ENCODE results near the gene MFSD1. TPM values are rescaled to one million over a fixed set of nuclear protein-coding genes. Genes with fewer than 3 reads are reported as not detected.

Gene MFSD1
- total RNA-seq, 2 experiments from 2014 or later, result 26.0 to 27.3 TPM

DNA sequence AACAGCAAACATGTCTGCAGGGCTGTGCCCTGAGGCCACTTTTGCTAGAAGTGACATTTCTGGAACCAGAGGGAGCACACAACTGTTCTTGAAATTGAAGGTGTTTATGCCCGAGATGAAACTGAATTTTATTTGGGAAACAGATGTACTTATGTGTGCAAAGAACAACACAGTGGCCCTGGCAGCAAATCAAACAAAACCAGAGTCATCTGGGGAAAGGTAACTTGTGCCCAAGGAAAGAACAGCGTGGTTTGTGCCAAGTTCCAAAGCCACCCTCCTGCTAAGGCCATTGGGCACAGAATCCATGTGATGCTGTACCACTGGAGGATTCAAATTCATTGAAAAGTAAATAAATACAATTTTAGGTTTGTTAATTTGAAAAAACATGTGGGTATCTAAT is 38.4 kb upstream of the MFSD1 start:
- no peak for DNase-seq (ENCODE audit: low spot score)
- Histone ChIP-seq H2AFZ (ENCODE audit: low read length) (no peak overlapping the region), H3K9me3 (ENCODE audit: low read length) (no peaks in the 10 kb centered on the region), H3K4me2 (ENCODE audit: low read length) (no peak overlapping the region), H3K36me3 (ENCODE audit: insufficient read depth, low read length) (no peaks in the 10 kb centered on the region), H3K4me1 (ENCODE audit: insufficient read depth, low read length, poor library complexity, severe bottlenecking) (no peaks in the 10 kb centered on the region), H3K79me2 (ENCODE audit: insufficient read depth, low read depth, low read length) (no peaks in the 10 kb centered on the region), H4K20me1 (ENCODE audit: insufficient read depth, low read length) (no peaks in the 10 kb centered on the region), H3K9me2 (ENCODE audit: insufficient read depth, low read length) (no peaks in the 10 kb centered on the region), H3K27ac (ENCODE audit: low read depth, low read length, poor library complexity, severe bottlenecking) (no peak overlapping the region), H3K4me3 (ENCODE audit: low read depth, low read length, poor library complexity, severe bottlenecking) (no peak overlapping the region)
- ChIA-PET POLR2A (no interaction called here), CTCF (ENCODE audit: unreplicated experiment) (no interaction called here)
- BruUV-seq (replicated peaks), result no TSS peak
- no peak for TF ChIP-seq EZH2phosphoT487 (IDR thresholded peaks at IDR 0.05; ENCODE audit: borderline replicate concordance, low read depth, low read length)
- TF ChIP-seq, protein P1, sequence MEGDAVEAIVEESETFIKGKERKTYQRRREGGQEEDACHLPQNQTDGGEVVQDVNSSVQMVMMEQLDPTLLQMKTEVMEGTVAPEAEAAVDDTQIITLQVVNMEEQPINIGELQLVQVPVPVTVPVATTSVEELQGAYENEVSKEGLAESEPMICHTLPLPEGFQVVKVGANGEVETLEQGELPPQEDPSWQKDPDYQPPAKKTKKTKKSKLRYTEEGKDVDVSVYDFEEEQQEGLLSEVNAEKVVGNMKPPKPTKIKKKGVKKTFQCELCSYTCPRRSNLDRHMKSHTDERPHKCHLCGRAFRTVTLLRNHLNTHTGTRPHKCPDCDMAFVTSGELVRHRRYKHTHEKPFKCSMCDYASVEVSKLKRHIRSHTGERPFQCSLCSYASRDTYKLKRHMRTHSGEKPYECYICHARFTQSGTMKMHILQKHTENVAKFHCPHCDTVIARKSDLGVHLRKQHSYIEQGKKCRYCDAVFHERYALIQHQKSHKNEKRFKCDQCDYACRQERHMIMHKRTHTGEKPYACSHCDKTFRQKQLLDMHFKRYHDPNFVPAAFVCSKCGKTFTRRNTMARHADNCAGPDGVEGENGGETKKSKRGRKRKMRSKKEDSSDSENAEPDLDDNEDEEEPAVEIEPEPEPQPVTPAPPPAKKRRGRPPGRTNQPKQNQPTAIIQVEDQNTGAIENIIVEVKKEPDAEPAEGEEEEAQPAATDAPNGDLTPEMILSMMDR (conservative IDR thresholded peaks at IDR 0.05; ENCODE audit: low read length), result no peak
- intact Hi-C loops (cut with micrococcal nuclease; ENCODE audit: unreplicated experiment), result no loop called here

DNA sequence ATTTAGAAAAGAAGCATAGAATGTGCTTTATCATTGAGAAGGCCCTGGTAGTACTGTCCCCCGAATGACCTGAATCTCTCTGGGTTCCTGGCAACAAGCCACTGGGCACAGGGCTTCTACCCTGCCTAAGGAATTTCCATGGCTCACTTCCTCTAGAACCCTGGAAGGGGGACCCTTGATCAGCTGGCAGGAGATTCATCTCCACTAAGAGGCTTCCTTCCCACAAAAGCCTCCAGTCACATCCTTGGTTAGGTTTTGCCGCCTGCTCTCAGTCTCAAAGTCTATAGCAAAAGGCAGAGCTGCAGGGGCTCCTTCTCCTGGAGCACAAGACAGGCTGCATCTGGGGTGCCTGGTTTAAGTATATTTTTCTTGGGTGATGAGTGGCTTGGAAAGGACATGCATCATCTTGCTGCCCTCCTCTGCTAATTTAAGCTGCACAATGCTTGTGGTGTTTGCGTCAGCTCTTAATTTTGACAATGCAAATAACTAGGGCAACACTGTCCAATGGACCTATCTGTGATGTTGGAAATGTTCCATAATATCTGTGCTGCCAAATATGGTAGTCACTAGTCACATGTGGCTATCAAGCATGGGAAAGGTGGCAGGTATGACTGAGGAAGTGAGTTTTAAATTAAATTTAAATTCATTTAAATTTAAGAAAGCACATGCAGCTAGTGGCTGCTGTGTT is 36.2 kb upstream of the MFSD1 start:
- Histone ChIP-seq H3K36me3 (ENCODE audit: insufficient read depth, low read length) (no peaks in the 10 kb centered on the region), H3K4me1 (ENCODE audit: insufficient read depth, low read length, poor library complexity, severe bottlenecking) (no peaks in the 10 kb centered on the region), H4K20me1 (ENCODE audit: insufficient read depth, low read length) (no peaks in the 10 kb centered on the region), H3K4me2 (ENCODE audit: low read length) (no peak overlapping the region), H3K9me3 (ENCODE audit: low read length) (no peaks in the 10 kb centered on the region), H3K4me3 (ENCODE audit: low read depth, low read length, poor library complexity, severe bottlenecking) (no peak overlapping the region), H3K79me2 (ENCODE audit: insufficient read depth, low read depth, low read length) (no peaks in the 10 kb centered on the region), H3K9me2 (ENCODE audit: insufficient read depth, low read length) (no peaks in the 10 kb centered on the region), H2AFZ (ENCODE audit: low read length) (no peak overlapping the region), H3K27ac (ENCODE audit: low read depth, low read length, poor library complexity, severe bottlenecking) (no peak overlapping the region)
- CTCF ChIA-PET (ENCODE audit: unreplicated experiment), result no interaction called here
- POLR2A ChIA-PET, result interaction anchor here (2.0 kb wide), 1 partner anchor 12 kb away, joined by 5 read pairs; no protein-coding TSS in a partner anchor
- no TSS peak for BruUV-seq (replicated peaks)
- intact Hi-C loops (cut with micrococcal nuclease; ENCODE audit: unreplicated experiment), result no loop called here
- no peak for DNase-seq (ENCODE audit: low spot score)
- TF ChIP-seq, protein P1 (conservative IDR thresholded peaks at IDR 0.05; ENCODE audit: low read length), result no peak
- TF ChIP-seq EZH2phosphoT487 (IDR thresholded peaks at IDR 0.05; ENCODE audit: borderline replicate concordance, low read depth, low read length), result no peak

DNA sequence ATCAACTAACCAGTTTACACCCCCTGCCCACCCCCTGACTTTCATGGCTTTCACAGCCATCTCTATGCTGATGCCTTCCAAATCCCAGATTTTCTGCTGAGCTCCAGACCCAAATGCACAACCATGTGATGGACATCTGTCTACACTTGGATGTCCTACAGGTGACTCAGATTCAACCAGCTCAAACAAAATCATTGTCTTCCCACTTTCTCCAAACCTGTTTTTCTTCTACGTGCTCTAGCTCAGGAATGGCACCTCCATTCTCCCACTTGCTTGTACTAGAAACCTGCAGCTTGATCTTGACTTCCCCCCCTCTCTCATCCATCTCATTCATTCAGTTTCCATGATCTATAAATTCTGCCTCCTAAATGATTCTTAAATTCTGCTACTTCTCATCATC is 35.5 kb upstream of the MFSD1 start:
- CTCF ChIA-PET (ENCODE audit: unreplicated experiment), result no interaction called here
- Histone ChIP-seq H3K4me2 (ENCODE audit: low read length) (no peak overlapping the region), H2AFZ (ENCODE audit: low read length) (no peak overlapping the region), H3K36me3 (ENCODE audit: insufficient read depth, low read length) (no peaks in the 10 kb centered on the region), H3K9me2 (ENCODE audit: insufficient read depth, low read length) (no peaks in the 10 kb centered on the region), H3K9me3 (ENCODE audit: low read length) (no peaks in the 10 kb centered on the region), H3K4me3 (ENCODE audit: low read depth, low read length, poor library complexity, severe bottlenecking) (no peak overlapping the region), H3K4me1 (ENCODE audit: insufficient read depth, low read length, poor library complexity, severe bottlenecking) (no peaks in the 10 kb centered on the region), H3K79me2 (ENCODE audit: insufficient read depth, low read depth, low read length) (no peaks in the 10 kb centered on the region), H4K20me1 (ENCODE audit: insufficient read depth, low read length) (no peaks in the 10 kb centered on the region), H3K27ac (ENCODE audit: low read depth, low read length, poor library complexity, severe bottlenecking) (no peak overlapping the region)
- BruUV-seq (replicated peaks), result no TSS peak
- TF ChIP-seq, protein P1 (conservative IDR thresholded peaks at IDR 0.05; ENCODE audit: low read length), result no peak
- TF ChIP-seq EZH2phosphoT487 (IDR thresholded peaks at IDR 0.05; ENCODE audit: borderline replicate concordance, low read depth, low read length), result no peak
- POLR2A ChIA-PET, result interaction anchor here (0.6 kb wide), 1 partner anchor 75 kb away, joined by 3 read pairs; no protein-coding TSS in a partner anchor
- DNase-seq (ENCODE audit: low spot score), result no peak
- intact Hi-C loops (cut with micrococcal nuclease; ENCODE audit: unreplicated experiment), result no loop called here
